ENCODE data around the gene GP1BB. TPM values are rescaled to one million over a fixed set of nuclear protein-coding genes. Genes with fewer than 3 reads are reported as not detected.

GP1BB gene
- total and polyA plus RNA-seq, 2 of the 13 experiments (the other 11 are each of a cell fraction or from before 2014, with no cell fraction given) = not detected

GRCh38 chr22:19721330-19722177 is 1.8 kb upstream of the GP1BB start (continued):
- TF ChIP-seq EED (CRISPR knock-in tag; IDR thresholded peaks at IDR 0.05) = 0 out of 2 replicates have a peak, but pooled peaks have one; percentile 16
- no peak for TF ChIP-seq PLRG1 (conservative IDR thresholded peaks at IDR 0.05)

- no peak for ATAC-seq
- TF ChIP-seq ZBTB43 (CRISPR knock-in tag; conservative IDR thresholded peaks at IDR 0.05) (0 out of 2 replicates have a peak, but pooled peaks have one; percentile 3), ZNF230 (CRISPR knock-in tag; IDR thresholded peaks at IDR 0.05) (0 out of 2 replicates have a peak, but pooled peaks have one; percentile 12), ZNF44 (CRISPR knock-in tag; IDR thresholded peaks at IDR 0.05) (no peak), RCOR2 (CRISPR knock-in tag; IDR thresholded peaks at IDR 0.05) (no peak), ZNF574 (CRISPR knock-in tag; IDR thresholded peaks at IDR 0.05) (no peak), NRL (CRISPR knock-in tag; IDR thresholded peaks at IDR 0.05; ENCODE audit: borderline replicate concordance) (0 out of 2 replicates have a peak, but pooled peaks have one; percentile 23)
- H2AFZ ChIP-seq (ENCODE audit: low read length) = no peak overlapping the region
- no TSS peak for BruUV-seq (replicated peaks)
- no peak for FAIRE-seq
- no peak overlapping the region for H3K9ac ChIP-seq (ENCODE audit: insufficient read depth, low read depth, low read length)
- peak overlapping the region; percentile 88 for H3K4me2 ChIP-seq (ENCODE audit: low read depth, low read length)
- peaks cover 37% of the 10 kb centered on the region for H3K4me1 ChIP-seq (ENCODE audit: insufficient read depth, low read length)
- in situ Hi-C loops (cut with HindIII; ENCODE audit: extremely low pct_ligation_motif_present, low pct_unique_long_range_greater_than_20kb) = loop anchor here (5.0 kb wide), 1 partner anchor 45 kb away; no protein-coding TSS in a partner anchor
- H3K9me3 ChIP-seq (ENCODE audit: low read length) = no peaks in the 10 kb centered on the region
- no peak for DNase-seq (ENCODE audit: low spot score)
- H3K27me3 ChIP-seq (ENCODE audit: control insufficient read depth in 1 of 2, insufficient read depth in 2 of 2, low read length in 2 of 2) = peaks cover 20 to 81% of the 10 kb centered on the region in 2 experiments
- peak overlapping the region in 2 of 3 experiments; percentile 37 to 73; a peak in 2 of 6 replicates for H3K4me3 ChIP-seq (replicated peaks in 1 of 3; ENCODE audit: insufficient read depth in 1 of 3, low read depth in 2 of 3, low read length in 3 of 3)
- CTCF ChIA-PET (ENCODE audit: low intra/inter-chr PET ratio, low total read pairs) = no interaction called here
- 0 out of 2 replicates have a peak, but pooled peaks cover 8% of the 10 kb centered on the region for H4K20me1 ChIP-seq (ENCODE audit: insufficient read depth, low read length)
- 16% methylated on average over 13 of the region's 60 CpGs for WGBS (ENCODE audit: low lambda C conversion rate)
- H3K79me2 ChIP-seq (ENCODE audit: insufficient read depth, low read length) = no peaks in the 10 kb centered on the region
- intact Hi-C loops (cut with micrococcal nuclease; ENCODE audit: unreplicated experiment) = no loop called here
- POLR2A ChIA-PET = no interaction called here
- no peaks in the 10 kb centered on the region for H3K36me3 ChIP-seq (replicated peaks in 1 of 2; ENCODE audit: control insufficient read depth in 1 of 2, insufficient read depth in 2 of 2, low read length in 2 of 2)
- no peak overlapping the region for H3K27ac ChIP-seq (ENCODE audit: extremely low read length, insufficient read depth, low read length)
Measured at GRCh38 chr22:19722178-19722981, 959 bp upstream of the GP1BB start.

Measured in HepG2 (cell line).